ENCODE results near the gene COPB1. TPM values are rescaled to one million over a fixed set of nuclear protein-coding genes. Genes with fewer than 3 reads are reported as not detected.
A peak's percentile ranks its signal among the peaks of the same experiment; 100 is the strongest.

The COPB1 gene
- total and polyA plus RNA-seq, 2 of the 13 experiments (the other 11 are each of a cell fraction or from before 2014, with no cell fraction given), result 114 to 195 TPM

GRCh38 chr11:14547440-14547839, 47.8 kb upstream of the COPB1 start (continued):
- TF ChIP-seq ZBTB39 (CRISPR knock-in tag; IDR thresholded peaks at IDR 0.05) (no peak), PRDM15 (CRISPR knock-in tag; IDR thresholded peaks at IDR 0.05) (peak; percentile 37; the same call in 1 of the 2 replicates), ZNF687 (CRISPR knock-in tag; IDR thresholded peaks at IDR 0.05) (no peak)
